T-cell (primary cell): ENCODE data around the gene GSX2. TPM values are rescaled to one million over a fixed set of nuclear protein-coding genes. Genes with fewer than 3 reads are reported as not detected.
"Not testable (repeated sequence)": the region's sequence is repeated elsewhere in the genome, so short reads cannot be mapped to it uniquely, and the experiment has no call there.

ENCODE experiments used
- ATAC-seq, 4 experiments: fragments of 200-7000 bp in 3 of 4; fragments of 150-1000 bp in 1 of 4; cut with Tn5 transposase; replicated peaks in 1 of 4; 1 replicate in 3 of 4; 2 replicates in 1 of 4; pipeline ENCODE4 v1.10.0; 2021; ENCODE audit warnings: moderate library complexity in 3 of 4, mild to moderate bottlenecking in 2 of 4, moderate number of reproducible peaks in 1 of 4
- CTCF ChIA-PET, 2 donors: fragments of 300-600 bp; sonication (Branson Sonifier 250); formaldehyde crosslinking; loops; one replicate each; lab custom pipeline; 2022; ENCODE audit warnings: antibody characterized with exemption in 2 of 2; lab: Charles Lee
- POLR2A ChIA-PET, 2 donors: fragments of 300-600 bp; sonication (Branson Sonifier 250); formaldehyde crosslinking; loops; one replicate each; lab custom pipeline; 2022; ENCODE audit warnings: antibody characterized with exemption in 2 of 2; lab: Charles Lee
- DNase-seq, 35 experiments: peaks; one replicate each; pipeline versions ENCODE4 v3.0.0 to v3.0.0-alpha.2; 2013 to 2023
- H3K27ac ChIP-seq: one replicate; pipeline ENCODE4 v1.5.1; 2013; ENCODE audit warnings: low read length
- H3K27me3 ChIP-seq, 2 experiments: replicated peaks in 1 of 2; 1 replicate in 1 of 2; 2 replicates in 1 of 2; pipeline versions ENCODE4 v1.6.1 to v1.7.0; 2013; ENCODE audit warnings: low read length in 1 of 2, mixed read lengths in 1 of 2; ENCODE audit not compliant: control insufficient read depth in 2 of 2, insufficient read depth in 2 of 2; ENCODE audit errors: extremely low read depth in 1 of 2
- H3K36me3 ChIP-seq, 2 donors: 1 replicate in 1 of 2; 2 replicates in 1 of 2; pipeline versions ENCODE4 v1.6.1 to v1.7.0; 2013; ENCODE audit warnings: low read length in 1 of 2; ENCODE audit not compliant: control insufficient read depth in 2 of 2, insufficient read depth in 1 of 2; ENCODE audit errors: extremely low read depth in 1 of 2
- H3K4me1 ChIP-seq, 2 experiments: 1 replicate in 1 of 2; 2 replicates in 1 of 2; pipeline versions ENCODE4 v1.6.1 to v1.7.0; 2013; ENCODE audit warnings: low read length in 2 of 2, mixed read lengths in 1 of 2; ENCODE audit not compliant: insufficient read depth in 2 of 2, control insufficient read depth in 1 of 2; ENCODE audit errors: extremely low read depth in 1 of 2
- H3K4me3 ChIP-seq, 2 donors: 1 replicate in 1 of 2; 2 replicates in 1 of 2; pipeline versions ENCODE4 v1.5.1 to v1.7.0; 2013; ENCODE audit warnings: mild to moderate bottlenecking in 2 of 2, low read length in 1 of 2, moderate library complexity in 1 of 2; ENCODE audit not compliant: control insufficient read depth in 1 of 2; ENCODE audit errors: extremely low read depth in 1 of 2
- H3K9me3 ChIP-seq: 2 replicates; pipeline ENCODE4 v1.7.0; 2013
- H3K27ac Mint-ChIP-seq, 2 donors: one replicate each; pipeline ENCODE4 v1.8.0; 2020 to 2021; ENCODE audit warnings: mild to moderate bottlenecking in 2 of 2, mixed read lengths in 2 of 2
- H3K27me3 Mint-ChIP-seq, 2 donors: one replicate each; pipeline ENCODE4 v1.8.0; 2021 to 2022; ENCODE audit warnings: mixed read lengths in 2 of 2
- H3K36me3 Mint-ChIP-seq: one replicate; pipeline ENCODE4 v1.8.0; 2021; ENCODE audit warnings: mixed read lengths
- H3K4me1 Mint-ChIP-seq, 3 donors: one replicate each; pipeline ENCODE4 v1.8.0; 2020 to 2022; ENCODE audit warnings: mixed read lengths in 3 of 3, mild to moderate bottlenecking in 1 of 3
- H3K4me3 Mint-ChIP-seq, 3 donors: one replicate each; pipeline ENCODE4 v1.8.0; 2020 to 2022; ENCODE audit warnings: mild to moderate bottlenecking in 3 of 3, mixed read lengths in 3 of 3, moderate library complexity in 3 of 3
- H3K9me3 Mint-ChIP-seq, 3 donors: one replicate each; pipeline ENCODE4 v1.8.0; 2020 to 2022; ENCODE audit warnings: mixed read lengths in 3 of 3
- WGBS: methylation state at CpG from one replicate; pipeline ENCODE4 v1.1.5; 2013; ENCODE audit warnings: missing lambda C conversion rate; ENCODE audit not compliant: insufficient coverage; 5-methylcytosine and 5-hydroxymethylcytosine counted together
- total RNA-seq, 35 experiments: library from RNA in 6 of 35; stranded (reverse) in 6 of 35; fragments of 120-200 nt in 1 of 35; gene quantifications; one replicate each; pipeline versions ENCODE4 v1.2.1 to v1.2.4 and lab custom pipeline; 2013 to 2026

The GSX2 gene
- total RNA-seq (not detected), total RNA-seq (lab: John Stamatoyannopoulos, UW) (0 to 0.05 (median 0) reads per million in 29 experiments)
- not detected for total RNA-seq (2013)

DNA sequence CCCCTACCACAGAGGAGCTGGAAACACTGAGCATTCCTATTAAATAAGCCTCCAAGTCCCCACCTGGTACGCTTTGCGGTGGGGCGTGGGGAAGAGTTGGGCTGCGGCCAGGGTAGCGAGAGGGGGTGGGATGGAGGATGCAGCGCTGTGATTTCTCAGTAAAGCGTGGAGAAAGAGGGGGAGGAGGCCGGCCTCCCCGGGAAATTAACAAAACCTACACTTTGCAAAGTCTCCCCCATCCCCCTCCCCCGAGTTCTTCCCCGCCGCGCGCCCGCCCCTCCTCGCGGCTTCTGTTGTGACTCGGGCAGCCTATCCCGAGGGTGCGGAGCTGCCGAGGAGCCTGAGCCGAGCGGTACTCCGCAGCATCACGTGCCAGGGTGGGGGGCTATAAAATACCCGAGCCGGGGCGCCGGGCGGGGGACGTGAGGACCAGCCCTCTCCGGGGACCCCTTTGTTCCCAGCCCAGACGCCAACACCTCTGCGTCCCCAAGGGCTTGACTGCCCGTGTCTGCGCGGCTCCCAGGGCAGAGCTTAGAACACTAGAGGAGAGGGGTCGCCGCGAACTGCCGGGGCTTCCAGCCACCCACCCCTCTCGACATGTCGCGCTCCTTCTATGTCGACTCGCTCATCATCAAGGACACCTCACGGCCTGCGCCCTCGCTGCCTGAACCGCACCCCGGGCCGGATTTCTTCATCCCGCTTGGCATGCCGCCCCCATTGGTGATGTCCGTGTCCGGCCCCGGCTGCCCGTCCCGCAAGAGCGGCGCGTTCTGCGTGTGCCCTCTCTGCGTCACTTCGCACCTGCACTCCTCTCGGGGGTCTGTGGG is at the start of gene GSX2:
Gene GSX2 (plus strand): TSS at position 416 of the 827 bp plus-strand sequence. CDS start 182 bp downstream, at position 598.
- DNase-seq (no peak), ATAC-seq (peak in 3 of 4 experiments; percentile 18 to 33 (median 21))
- 2% methylated on average over 41 of the region's 66 CpGs for WGBS
- Mint-ChIP-seq H3K36me3 (no peaks in the 10 kb centered on the region), H3K27me3 (peaks cover 77 to 91% of the 10 kb centered on the region in 2 donors), H3K4me1 (peaks cover 38 to 54% (median 44%) of the 10 kb centered on the region in 3 donors), H3K4me3 (peak within 1 kb of the TSS; percentile 61 to 71 (median 62)), H3K9me3 (no peaks in the 10 kb centered on the region), H3K27ac (no peak within 1 kb of the TSS)
- Histone ChIP-seq H3K27ac (no peak within 1 kb of the TSS), H3K27me3 (peaks cover 41 to 73% of the 10 kb centered on the region in 2 experiments), H3K9me3 (no peaks in the 10 kb centered on the region), H3K4me3 (peak within 1 kb of the TSS; percentile 18 to 53), H3K4me1 (peaks cover 19 to 42% of the 10 kb centered on the region in 2 experiments), H3K36me3 (no peaks in the 10 kb centered on the region)
- POLR2A ChIA-PET, result no interaction called here
- CTCF ChIA-PET, result interaction anchor here in 1 of 2 donors (0.6 kb wide), 1 partner anchor 11 kb away, joined by 4 read pairs; no protein-coding TSS in a partner anchor

GRCh38 chr4:54050214-54050904 is 49.6 kb upstream of the GSX2 start:
- H3K4me1 ChIP-seq, result peaks cover 3 to 4% of the 10 kb centered on the region in 2 experiments
- Mint-ChIP-seq H3K36me3 (peaks cover 37% of the 10 kb centered on the region), H3K27me3 (no peaks in the 10 kb centered on the region), H3K4me3 (no peak overlapping the region), H3K9me3 (no peaks in the 10 kb centered on the region), H3K4me1 (peaks cover 46 to 53% (median 50%) of the 10 kb centered on the region in 3 donors), H3K27ac (no peak overlapping the region)
- no peaks in the 10 kb centered on the region for H3K27me3 ChIP-seq
- peak in 1 of 4 experiments; percentile 34 for ATAC-seq
- 50% methylated on average over 1 of the region's 1 CpG for WGBS
- peaks cover 0 to 6% of the 10 kb centered on the region in 2 donors for H3K36me3 ChIP-seq
- CTCF ChIA-PET, result no interaction called here
- no peaks in the 10 kb centered on the region for H3K9me3 ChIP-seq
- no peak overlapping the region for H3K4me3 ChIP-seq
- DNase-seq, result no peak
- POLR2A ChIA-PET, result no interaction called here
- H3K27ac ChIP-seq, result no peak overlapping the region

- not testable (repeated sequence) for H3K27me3 ChIP-seq, H3K9me3 ChIP-seq, H3K36me3 ChIP-seq, ATAC-seq, H3K27ac Mint-ChIP-seq, H3K4me3 ChIP-seq, H3K27me3 Mint-ChIP-seq, DNase-seq, H3K4me3 Mint-ChIP-seq, H3K27ac ChIP-seq, H3K9me3 Mint-ChIP-seq
- peaks cover 10 to 30% of the 10 kb centered on the region in 2 experiments for H3K4me1 ChIP-seq
- H3K36me3 Mint-ChIP-seq, result peaks cover 23% of the 10 kb centered on the region
- H3K4me1 Mint-ChIP-seq, result peaks cover 71 to 74% (median 72%) of the 10 kb centered on the region in 3 donors
- POLR2A ChIA-PET, result interaction anchor here (0.6 to 1.3 kb wide), 5 partner anchors 10 to 48 kb away, joined by 3 to 9 read pairs (median 4); no protein-coding TSS in a partner anchor
- CTCF ChIA-PET, result interaction anchor here in 1 of 2 donors (2.5 kb wide), 1 partner anchor 10 kb away, joined by 7 read pairs; no protein-coding TSS in a partner anchor
- no CpG with 5 or more reads among the region's 5 CpGs for WGBS
These were observed 46.6 kb upstream of the GSX2 start for GRCh38 chr4:54053322-54053721.

GRCh38 chr4:54054501-54054900 is 45.5 kb upstream of the GSX2 start:
- ChIA-PET CTCF (interaction anchor here in 1 of 2 donors (0.7 to 2.5 kb wide), 2 partner anchors 8 to 9 kb away, joined by 3 to 7 read pairs; no protein-coding TSS in a partner anchor), POLR2A (interaction anchor here in 1 of 2 donors (1.3 kb wide), 1 partner anchor 9 kb away, joined by 5 read pairs; no protein-coding TSS in a partner anchor)
- H3K27me3 ChIP-seq, result no peaks in the 10 kb centered on the region
- no peak for DNase-seq
- Mint-ChIP-seq H3K9me3 (no peaks in the 10 kb centered on the region), H3K27ac (no peak overlapping the region), H3K4me3 (peak overlapping the region in 1 of 3 donors; percentile 32), H3K4me1 (peaks cover 76 to 81% (median 76%) of the 10 kb centered on the region in 3 donors), H3K27me3 (no peaks in the 10 kb centered on the region), H3K36me3 (peaks cover 21% of the 10 kb centered on the region)
- H3K4me1 ChIP-seq, result peaks cover 14 to 33% of the 10 kb centered on the region in 2 experiments
- H3K36me3 ChIP-seq, result no peaks in the 10 kb centered on the region
- WGBS, result 100% methylated on average over 1 of the region's 2 CpGs
- no peak overlapping the region for H3K4me3 ChIP-seq
- no peaks in the 10 kb centered on the region for H3K9me3 ChIP-seq
- no peak for ATAC-seq
- H3K27ac ChIP-seq, result no peak overlapping the region

DNA sequence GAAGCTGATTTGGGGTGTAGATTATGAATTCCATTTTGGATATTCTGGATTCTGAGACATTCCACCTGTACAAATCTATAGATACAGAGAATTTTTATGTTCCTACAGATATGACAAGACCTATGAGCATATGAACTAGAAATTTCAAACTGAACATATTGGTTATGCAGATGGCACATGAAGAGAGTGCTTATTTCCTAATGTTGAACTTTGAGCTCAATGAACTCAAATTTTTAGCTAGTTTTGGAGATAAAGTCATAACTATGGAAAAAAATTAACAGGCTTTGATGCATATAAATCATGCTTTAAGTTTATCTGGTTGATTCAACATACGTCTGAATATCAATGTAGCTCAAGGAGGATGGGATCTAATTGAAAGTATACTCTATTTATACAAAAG is 44.5 kb upstream of the GSX2 start:
- H3K4me3 ChIP-seq, result no peak overlapping the region
- H3K9me3 ChIP-seq, result no peaks in the 10 kb centered on the region
- POLR2A ChIA-PET, result no interaction called here
- DNase-seq, result no peak
- Mint-ChIP-seq H3K36me3 (peaks cover 22% of the 10 kb centered on the region), H3K4me1 (peaks cover 78 to 81% (median 78%) of the 10 kb centered on the region in 3 donors), H3K27ac (no peak overlapping the region), H3K27me3 (no peaks in the 10 kb centered on the region), H3K4me3 (peak overlapping the region in 1 of 3 donors; percentile 32), H3K9me3 (no peaks in the 10 kb centered on the region)
- no peaks in the 10 kb centered on the region for H3K27me3 ChIP-seq
- H3K4me1 ChIP-seq, result peaks cover 14 to 40% of the 10 kb centered on the region in 2 experiments
- CTCF ChIA-PET, result interaction anchor here in 1 of 2 donors (2.5 kb wide), 1 partner anchor 8 kb away, joined by 7 read pairs; no protein-coding TSS in a partner anchor
- H3K36me3 ChIP-seq, result no peaks in the 10 kb centered on the region
- H3K27ac ChIP-seq, result no peak overlapping the region
- no CpG with 5 or more reads among the region's 1 CpG for whole genome bisulfite sequencing
- ATAC-seq, result no peak

- H3K4me1 Mint-ChIP-seq, result peaks cover 77 to 81% (median 78%) of the 10 kb centered on the region in 3 donors
- H3K4me1 ChIP-seq, result peaks cover 14 to 48% of the 10 kb centered on the region in 2 experiments
- H3K27me3 Mint-ChIP-seq, result no peaks in the 10 kb centered on the region
These were observed 43.6 kb upstream of the GSX2 start for GRCh38 chr4:54056360-54056759.

More at GRCh38 chr4:54056360-54056759, 43.6 kb upstream of the GSX2 start:
- Mint-ChIP-seq H3K9me3 (no peaks in the 10 kb centered on the region), H3K4me3 (peak overlapping the region; percentile 13 to 74 (median 25)), H3K36me3 (peaks cover 22% of the 10 kb centered on the region), H3K27ac (no peak overlapping the region)
- DNase-seq, result peak in 1 of 35 experiments; percentile 28
- Histone ChIP-seq H3K4me3 (no peak overlapping the region), H3K9me3 (no peaks in the 10 kb centered on the region), H3K27me3 (no peaks in the 10 kb centered on the region), H3K36me3 (no peaks in the 10 kb centered on the region), H3K27ac (no peak overlapping the region)
- ChIA-PET POLR2A (interaction anchor here (0.5 to 1.0 kb wide), 3 partner anchors 10 to 1342 kb away, joined by 4 to 10 read pairs (median 7); no protein-coding TSS in a partner anchor), CTCF (interaction anchor here in 1 of 2 donors (0.5 to 0.6 kb wide), 2 partner anchors 13 to 1426 kb away, joined by 3 to 4 read pairs; no protein-coding TSS in a partner anchor)
- peak; percentile 67 to 76 (median 72) for ATAC-seq
